Activated naive CD4-positive, alpha-beta T cell treated with anti-CD3 and anti-CD28 coated beads, Interleukin-2, amount 50 U/mL, for 24 hours (primary cell): ENCODE data around the gene CS.
"Not testable (repeated sequence)": the region's sequence is repeated elsewhere in the genome, so short reads cannot be mapped to it uniquely, and the experiment has no call there.

Experiments used
- H3K27ac Mint-ChIP-seq: one replicate; pipeline ENCODE4 v1.8.0; 2021; ENCODE audit warnings: mild to moderate bottlenecking, mixed read lengths
- H3K27me3 Mint-ChIP-seq: one replicate; pipeline ENCODE4 v1.8.0; 2021; ENCODE audit warnings: mixed read lengths
- H3K36me3 Mint-ChIP-seq: one replicate; pipeline ENCODE4 v1.8.0; 2021; ENCODE audit warnings: mixed read lengths
- H3K4me1 Mint-ChIP-seq: one replicate; pipeline ENCODE4 v1.8.0; 2021; ENCODE audit warnings: mixed read lengths
- H3K4me3 Mint-ChIP-seq: one replicate; pipeline ENCODE4 v1.8.0; 2021; ENCODE audit warnings: mild to moderate bottlenecking, mixed read lengths
- H3K9me3 Mint-ChIP-seq: one replicate; pipeline ENCODE4 v1.8.0; 2021; ENCODE audit warnings: mixed read lengths

The CS gene

DNA sequence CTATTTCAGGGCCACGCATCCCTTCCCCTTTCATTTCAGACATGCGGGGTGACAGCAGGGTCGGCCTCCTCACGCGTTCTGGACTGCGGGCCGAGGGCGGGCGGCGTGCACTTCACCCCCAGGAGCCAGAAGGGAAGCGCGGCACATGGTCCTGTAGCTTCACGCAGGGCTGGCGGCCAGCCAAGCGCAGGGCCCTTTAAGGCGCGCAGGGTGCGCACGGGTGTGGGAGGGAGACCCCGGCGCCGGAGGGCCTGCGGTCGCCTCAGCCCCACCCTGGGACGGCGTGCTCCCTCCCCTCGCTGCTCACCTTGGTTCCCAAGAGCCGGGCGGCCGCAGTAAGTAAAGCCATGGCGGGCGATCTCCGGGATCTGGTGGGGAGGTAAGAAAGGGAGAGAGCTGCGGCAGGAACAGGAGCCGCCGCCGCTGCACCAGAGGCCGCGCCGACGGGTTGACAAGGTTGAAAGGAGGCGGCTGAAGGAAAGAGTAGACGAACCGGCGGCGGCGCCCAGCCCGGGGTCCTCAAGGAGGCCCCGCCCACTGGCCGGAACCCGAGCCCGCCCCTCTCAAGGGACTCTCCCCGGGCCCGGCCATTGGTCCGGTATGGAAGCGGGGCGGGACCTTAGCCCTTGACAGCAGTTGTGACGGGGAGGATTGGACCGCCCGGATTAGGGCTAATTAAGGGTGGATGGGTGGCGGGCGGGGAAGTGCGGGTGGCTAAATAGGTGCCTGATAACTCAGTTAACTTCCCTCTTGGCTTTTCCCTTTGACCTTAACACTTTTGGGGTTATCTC is at the start of gene CS:
TSS of gene CS (minus strand) at position 478 of the 791 bp plus-strand sequence. CDS start at position 349, 129 bp downstream.
- Mint-ChIP-seq H3K27me3 (no peaks in the 10 kb centered on the region), H3K4me3 (peak within 1 kb of the TSS; percentile 97), H3K27ac (peak within 1 kb of the TSS; percentile 97), H3K4me1 (peaks cover 52% of the 10 kb centered on the region), H3K36me3 (peaks cover 9% of the 10 kb centered on the region), H3K9me3 (no peaks in the 10 kb centered on the region)

GRCh38 chr12:56348776-56349175 is 48.6 kb upstream of the CS start:
- peak overlapping the region; percentile 17 for H3K27ac Mint-ChIP-seq
- no peaks in the 10 kb centered on the region for H3K9me3 Mint-ChIP-seq
- no peaks in the 10 kb centered on the region for H3K27me3 Mint-ChIP-seq
- no peak overlapping the region for H3K4me3 Mint-ChIP-seq
- H3K4me1 Mint-ChIP-seq: no peaks in the 10 kb centered on the region
- peaks cover 10% of the 10 kb centered on the region for H3K36me3 Mint-ChIP-seq

DNA sequence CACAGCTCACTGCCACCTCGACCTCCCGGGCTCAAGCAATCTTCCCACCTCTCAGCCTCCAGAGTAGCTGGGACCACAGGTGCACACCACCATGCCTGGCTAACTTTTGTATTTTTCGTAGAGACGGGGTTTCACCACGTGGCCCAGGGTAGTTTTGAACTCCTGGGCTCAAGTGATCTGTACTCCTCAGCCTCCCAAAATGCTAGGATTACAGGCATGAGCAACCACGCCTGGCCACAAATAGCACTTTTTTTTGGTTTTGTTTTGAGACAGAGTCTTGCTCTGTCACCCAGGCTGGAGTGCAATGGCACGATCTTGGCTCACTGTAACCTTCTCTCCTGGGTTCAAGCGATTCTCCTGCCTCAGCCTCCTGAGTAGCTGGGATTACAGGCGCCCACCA is 47.1 kb upstream of the CS start:
- not testable (repeated sequence) for H3K4me1 Mint-ChIP-seq, H3K27ac Mint-ChIP-seq, H3K4me3 Mint-ChIP-seq, H3K27me3 Mint-ChIP-seq, H3K9me3 Mint-ChIP-seq
- H3K36me3 Mint-ChIP-seq: peaks cover 14% of the 10 kb centered on the region

- no peaks in the 10 kb centered on the region for H3K27me3 Mint-ChIP-seq
- no peaks in the 10 kb centered on the region for H3K9me3 Mint-ChIP-seq
- no peak overlapping the region for H3K4me3 Mint-ChIP-seq
- peaks cover 1% of the 10 kb centered on the region for H3K4me1 Mint-ChIP-seq
- H3K36me3 Mint-ChIP-seq: peaks cover 14% of the 10 kb centered on the region
- H3K27ac Mint-ChIP-seq: no peak overlapping the region
Observed at GRCh38 chr12:56346675-56347074, 46.5 kb upstream of the CS start.

GRCh38 chr12:56342290-56342689 is 42.2 kb upstream of the CS start:
- H3K36me3 Mint-ChIP-seq: peaks cover 12% of the 10 kb centered on the region
- not testable (repeated sequence) for H3K9me3 Mint-ChIP-seq, H3K27ac Mint-ChIP-seq, H3K4me3 Mint-ChIP-seq, H3K27me3 Mint-ChIP-seq
- peaks cover 39% of the 10 kb centered on the region for H3K4me1 Mint-ChIP-seq

DNA sequence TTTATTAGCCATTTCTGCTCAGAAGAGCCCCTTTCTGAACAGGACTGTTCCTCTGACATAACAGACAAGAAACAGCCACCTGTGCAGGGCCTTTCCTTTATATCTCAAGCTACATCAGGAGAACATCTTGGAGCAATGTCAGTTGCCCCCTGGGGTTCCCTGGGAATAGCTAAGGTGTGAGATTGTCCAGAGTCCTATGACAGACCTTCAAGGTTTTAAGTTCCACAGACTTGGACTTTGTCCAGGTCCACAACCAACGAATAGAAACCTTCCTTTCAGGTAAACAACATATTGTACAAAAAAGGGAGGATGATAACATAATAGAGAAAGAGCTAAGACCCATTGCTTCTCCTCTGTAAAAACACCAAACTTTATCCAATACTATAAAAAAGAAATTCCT is 41.5 kb upstream of the CS start:
- peak overlapping the region; percentile 92 for H3K27ac Mint-ChIP-seq

DNA sequence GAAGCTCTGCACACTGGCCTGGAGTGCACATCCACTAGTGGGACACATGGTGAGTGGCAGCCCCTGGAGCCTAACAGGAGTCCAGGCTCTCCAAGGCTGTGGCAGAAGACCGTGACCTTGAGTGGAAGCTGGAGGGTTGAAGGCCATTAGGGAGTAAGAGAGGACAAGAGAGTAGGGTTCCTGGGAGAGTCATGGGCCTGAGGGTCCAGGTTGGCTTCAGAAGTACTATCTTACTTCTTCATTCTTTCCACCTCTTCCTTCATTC is 39.0 kb upstream of the CS start:
- H3K27me3 Mint-ChIP-seq: no peaks in the 10 kb centered on the region
- no peaks in the 10 kb centered on the region for H3K9me3 Mint-ChIP-seq
- H3K27ac Mint-ChIP-seq: peak overlapping the region; percentile 100
- H3K4me1 Mint-ChIP-seq: peaks cover 49% of the 10 kb centered on the region
- H3K4me3 Mint-ChIP-seq: peak overlapping the region; percentile 96
- peaks cover 12% of the 10 kb centered on the region for H3K36me3 Mint-ChIP-seq

More for the DNA sequence above, 41.5 kb upstream of the CS start:
- Mint-ChIP-seq H3K9me3 (no peaks in the 10 kb centered on the region), H3K27me3 (no peaks in the 10 kb centered on the region), H3K36me3 (peaks cover 12% of the 10 kb centered on the region), H3K4me3 (no peak overlapping the region), H3K4me1 (peaks cover 45% of the 10 kb centered on the region)

DNA sequence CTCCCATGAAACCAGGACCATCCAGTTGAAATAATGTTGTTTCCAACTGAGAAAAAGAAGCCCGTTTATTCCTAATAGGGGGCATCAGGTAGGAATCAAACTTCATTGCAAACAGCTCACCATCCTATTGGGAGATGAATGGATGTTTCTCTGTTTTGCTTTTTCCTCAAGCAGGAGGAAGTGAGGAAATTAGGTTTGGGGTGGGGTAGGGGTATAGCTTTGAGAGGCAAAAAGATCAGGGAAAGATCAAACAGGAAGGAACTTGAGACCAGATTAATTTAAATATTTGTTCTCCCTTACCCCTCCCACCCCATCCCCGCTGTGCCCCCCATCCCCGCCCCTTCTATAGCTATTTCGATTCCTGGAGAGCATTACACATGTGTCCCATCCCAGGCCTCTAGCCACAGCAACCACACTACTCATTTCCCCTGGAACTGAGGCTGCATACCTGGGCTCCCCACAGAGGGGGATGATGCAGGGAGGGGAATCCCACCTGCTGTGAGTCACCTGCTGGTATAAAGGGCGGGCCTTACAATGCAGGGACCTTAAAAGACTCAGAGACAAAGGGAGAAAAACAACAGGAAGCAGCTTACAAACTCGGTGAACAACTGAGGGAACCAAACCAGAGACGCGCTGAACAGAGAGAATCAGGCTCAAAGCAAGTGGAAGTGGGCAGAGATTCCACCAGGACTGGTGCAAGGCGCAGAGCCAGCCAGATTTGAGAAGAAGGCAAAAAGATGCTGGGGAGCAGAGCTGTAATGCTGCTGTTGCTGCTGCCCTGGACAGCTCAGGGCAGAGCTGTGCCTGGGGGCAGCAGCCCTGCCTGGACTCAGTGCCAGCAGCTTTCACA is 38.4 kb upstream of the CS start, which contains the start of gene IL23A:
TSS of gene IL23A (plus strand) at position 577 of the 850 bp plus-strand sequence. CDS start at position 738, 161 bp downstream.
- Mint-ChIP-seq H3K4me3 (peak within 1 kb of the TSS; percentile 96), H3K4me1 (peaks cover 49% of the 10 kb centered on the region), H3K36me3 (peaks cover 10% of the 10 kb centered on the region), H3K9me3 (no peaks in the 10 kb centered on the region), H3K27ac (peak within 1 kb of the TSS; percentile 100), H3K27me3 (no peaks in the 10 kb centered on the region)

GRCh38 chr12:56337753-56338251 is 37.7 kb upstream of the CS start:
- peaks cover 56% of the 10 kb centered on the region for H3K4me1 Mint-ChIP-seq
- H3K27ac Mint-ChIP-seq: peak overlapping the region; percentile 43
- H3K4me3 Mint-ChIP-seq: peak overlapping the region; percentile 62
- H3K27me3 Mint-ChIP-seq: no peaks in the 10 kb centered on the region
- no peaks in the 10 kb centered on the region for H3K9me3 Mint-ChIP-seq
- peaks cover 6% of the 10 kb centered on the region for H3K36me3 Mint-ChIP-seq

DNA sequence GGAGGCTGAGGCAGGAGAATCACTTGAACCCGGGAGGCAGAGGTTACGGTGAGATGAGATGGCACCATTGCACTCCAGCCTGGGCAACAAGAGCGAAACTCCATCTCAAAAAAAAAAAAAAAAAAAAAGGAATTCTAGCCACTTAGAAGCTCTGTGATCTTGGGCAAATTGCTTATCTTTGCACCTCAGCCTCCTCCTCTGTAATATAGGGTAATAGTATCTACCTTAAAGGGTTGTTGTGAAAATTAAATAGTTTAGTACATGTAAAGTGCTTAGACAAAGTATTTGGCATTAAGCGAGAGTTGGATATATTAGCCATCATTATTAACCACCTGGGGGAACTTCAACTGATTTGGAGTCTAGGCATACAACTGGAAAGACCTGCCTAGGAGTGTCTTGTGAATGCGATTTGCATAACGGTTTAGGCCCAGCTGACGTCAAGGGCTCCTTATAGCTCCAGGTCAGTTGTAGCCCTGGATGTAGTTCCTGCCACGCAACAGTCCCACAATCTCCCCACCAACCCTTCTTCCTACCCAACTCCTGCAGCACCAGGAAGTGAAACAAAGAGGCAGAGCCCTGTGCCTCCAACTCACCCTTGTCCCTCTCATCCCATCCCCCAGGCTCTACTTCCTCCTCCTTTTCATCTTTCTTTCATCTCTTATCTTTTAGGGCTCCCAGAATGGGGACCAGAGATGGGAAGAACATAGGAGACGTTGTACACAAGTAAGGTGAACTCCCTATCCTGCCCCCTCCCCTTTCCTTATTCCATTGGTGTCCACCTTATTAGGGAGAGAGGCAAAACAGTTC is 36.4 kb upstream of the CS start:
- no peaks in the 10 kb centered on the region for H3K9me3 Mint-ChIP-seq
- no peaks in the 10 kb centered on the region for H3K27me3 Mint-ChIP-seq
- peaks cover 61% of the 10 kb centered on the region for H3K4me1 Mint-ChIP-seq
- H3K4me3 Mint-ChIP-seq: no peak overlapping the region
- H3K27ac Mint-ChIP-seq: peak overlapping the region; percentile 87
- peaks cover 6% of the 10 kb centered on the region for H3K36me3 Mint-ChIP-seq

DNA sequence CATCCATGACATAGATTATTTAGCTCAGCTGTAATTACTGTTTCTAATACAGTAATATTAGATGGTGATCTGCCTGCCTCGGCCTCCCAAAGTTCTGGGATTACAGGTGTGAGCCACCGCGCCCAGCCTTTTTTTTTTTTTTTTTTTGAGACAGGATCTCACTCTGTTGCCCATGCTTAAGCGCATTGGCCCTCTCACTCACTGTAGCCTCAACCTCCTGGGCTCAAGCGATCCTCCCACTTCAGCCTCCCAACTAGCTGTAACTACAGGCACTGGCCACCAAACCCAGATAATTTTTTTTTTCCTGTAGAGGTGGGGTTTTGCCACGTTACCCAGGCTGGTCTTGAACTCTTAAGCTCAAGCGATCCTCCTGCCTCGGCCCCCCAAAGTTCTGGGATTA is 35.4 kb upstream of the CS start:
- not testable (repeated sequence) for H3K36me3 Mint-ChIP-seq, H3K27me3 Mint-ChIP-seq, H3K9me3 Mint-ChIP-seq
- H3K4me1 Mint-ChIP-seq: peaks cover 58% of the 10 kb centered on the region
- peak overlapping the region; percentile 51 for H3K27ac Mint-ChIP-seq
- H3K4me3 Mint-ChIP-seq: peak overlapping the region; percentile 62

GRCh38 chr12:56334490-56334793 is 34.3 kb upstream of the CS start:
- H3K4me1 Mint-ChIP-seq: peaks cover 49% of the 10 kb centered on the region

DNA sequence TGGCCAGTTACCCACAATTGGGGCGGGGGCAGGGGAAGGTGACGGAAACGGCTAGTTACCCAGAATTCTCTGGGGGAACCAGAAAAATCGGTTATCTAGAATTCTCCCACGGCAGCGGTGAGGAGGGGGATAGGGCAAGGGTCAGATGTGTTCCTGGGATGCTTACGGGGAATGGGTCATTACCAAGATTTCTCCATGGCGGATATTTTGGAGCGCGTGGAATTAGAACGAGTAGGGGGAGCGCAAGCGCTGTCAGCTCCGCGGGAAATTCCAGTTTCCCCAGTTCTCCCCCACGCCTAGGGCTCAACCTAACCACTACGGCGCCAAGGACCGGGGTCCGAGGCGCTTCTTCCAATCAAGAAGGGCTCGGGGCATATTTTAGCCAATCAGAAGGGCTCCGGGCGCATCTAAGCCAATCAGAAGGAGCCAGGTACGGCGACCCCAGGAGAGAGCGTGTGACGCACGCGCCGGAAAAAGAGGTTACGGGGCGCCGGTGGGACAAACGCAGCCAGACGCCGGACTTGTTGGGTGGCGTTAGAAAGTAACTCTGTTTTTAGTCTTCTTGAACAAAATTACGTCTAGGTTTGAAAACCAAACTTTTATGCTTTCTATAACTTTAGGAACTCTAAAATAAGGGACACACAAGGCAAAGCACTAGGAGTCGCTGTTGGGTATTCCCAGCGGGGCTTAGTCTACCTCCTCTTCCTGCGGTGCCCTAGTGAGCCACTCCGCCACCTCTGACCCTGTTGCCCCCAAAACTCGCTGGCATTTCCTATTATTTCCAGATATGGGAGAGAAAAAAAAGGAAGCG is 33.8 kb upstream of the CS start, which contains the start of gene PAN2:
TSS of gene PAN2 (minus strand) at position 322 of the 811 bp plus-strand sequence. CDS start 906 bp downstream, outside the sequence.
- H3K4me1 Mint-ChIP-seq: peaks cover 43% of the 10 kb centered on the region
- H3K27me3 Mint-ChIP-seq: no peaks in the 10 kb centered on the region
- H3K36me3 Mint-ChIP-seq: peaks cover 5% of the 10 kb centered on the region
- H3K27ac Mint-ChIP-seq: peak within 1 kb of the TSS; percentile 100
- no peaks in the 10 kb centered on the region for H3K9me3 Mint-ChIP-seq
- H3K4me3 Mint-ChIP-seq: peak within 1 kb of the TSS; percentile 97

More at GRCh38 chr12:56334490-56334793, 34.3 kb upstream of the CS start:
- Mint-ChIP-seq H3K9me3 (no peaks in the 10 kb centered on the region), H3K27me3 (no peaks in the 10 kb centered on the region), H3K4me3 (peak overlapping the region; percentile 97), H3K27ac (peak overlapping the region; percentile 100), H3K36me3 (peaks cover 7% of the 10 kb centered on the region)

- Mint-ChIP-seq H3K9me3 (no peaks in the 10 kb centered on the region), H3K4me1 (peaks cover 38% of the 10 kb centered on the region), H3K4me3 (peak overlapping the region; percentile 97), H3K27ac (peak overlapping the region; percentile 100), H3K36me3 (peaks cover 3% of the 10 kb centered on the region), H3K27me3 (no peaks in the 10 kb centered on the region)
Observed at GRCh38 chr12:56333197-56333678, 33.1 kb upstream of the CS start.
